ENCODE measurements around the gene LYZL6.
"Not testable (repeated sequence)": the region's sequence is repeated elsewhere in the genome, so short reads cannot be mapped to it uniquely, and the experiment has no call there.

The LYZL6 gene

DNA sequence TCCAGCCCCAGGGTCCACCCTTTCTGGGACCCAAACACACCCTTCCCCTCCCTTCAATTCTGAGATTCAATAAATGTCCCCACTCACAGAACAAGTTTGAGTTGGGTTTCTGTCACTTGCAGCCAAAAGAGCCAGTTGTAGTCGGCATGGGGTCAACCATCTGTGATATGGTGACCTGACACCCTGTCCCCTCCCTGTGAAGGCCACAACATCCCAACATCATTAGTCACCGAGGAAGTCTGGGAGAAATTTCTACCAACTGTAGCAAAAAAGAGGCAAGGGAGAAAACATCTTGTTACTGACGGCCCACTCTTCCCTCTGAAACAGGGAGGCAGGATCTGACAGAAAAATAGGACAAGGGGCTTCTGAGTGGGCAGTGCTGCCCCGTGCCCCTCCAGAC is 638 bp upstream of the LYZL6 start:
- no peak for DNase-seq

DNA sequence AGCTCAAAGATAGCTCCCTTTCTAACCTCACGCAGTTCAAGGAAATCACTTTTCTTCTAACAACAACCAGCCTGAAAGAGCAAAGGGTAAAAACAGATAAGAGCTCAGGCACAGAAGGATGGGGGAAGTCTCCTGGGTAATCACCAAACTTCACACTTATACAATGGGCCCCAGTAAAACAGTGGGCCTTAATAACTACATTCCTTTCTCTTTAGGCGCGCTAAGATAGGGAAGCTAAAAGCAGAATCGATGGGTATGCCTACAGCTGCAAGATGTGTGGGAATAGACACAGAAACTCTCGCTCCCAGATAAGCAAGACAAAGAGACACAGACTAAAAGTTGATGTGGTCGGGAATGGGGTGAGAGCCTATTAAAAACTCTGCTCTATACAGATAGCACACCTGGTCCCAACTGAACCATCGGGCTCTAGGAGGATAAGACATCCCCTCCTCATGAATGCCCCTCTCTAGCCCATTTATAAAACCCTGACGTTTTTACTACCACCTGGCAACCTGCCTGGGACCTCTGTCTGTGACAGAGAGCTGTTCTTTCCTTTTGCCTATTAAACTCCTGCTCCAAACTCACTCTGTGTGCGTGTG is 826 bp downstream of the LYZL6 start:
- no peak for DNase-seq

DNA sequence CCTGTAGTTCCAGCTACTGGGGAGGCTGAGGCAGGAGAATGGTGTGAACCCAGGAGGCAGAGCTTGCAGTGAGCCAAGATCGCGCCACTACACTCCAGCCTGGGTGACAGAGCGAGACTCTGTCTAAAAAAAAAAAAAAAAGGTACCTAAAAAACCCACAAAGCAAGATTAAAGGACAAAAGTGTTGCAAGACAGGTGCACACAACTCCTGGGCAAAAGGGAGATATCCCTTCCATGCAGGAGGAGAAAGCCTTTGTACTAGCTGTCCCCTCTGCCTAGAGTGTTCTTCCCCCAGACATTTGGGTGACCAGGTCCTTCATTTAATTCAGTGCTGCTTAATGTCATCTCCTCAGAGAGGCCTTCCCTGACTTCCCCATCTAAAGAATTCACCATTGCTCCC is 5.0 kb downstream of the LYZL6 start:
- not testable (repeated sequence) for DNase-seq

DNA sequence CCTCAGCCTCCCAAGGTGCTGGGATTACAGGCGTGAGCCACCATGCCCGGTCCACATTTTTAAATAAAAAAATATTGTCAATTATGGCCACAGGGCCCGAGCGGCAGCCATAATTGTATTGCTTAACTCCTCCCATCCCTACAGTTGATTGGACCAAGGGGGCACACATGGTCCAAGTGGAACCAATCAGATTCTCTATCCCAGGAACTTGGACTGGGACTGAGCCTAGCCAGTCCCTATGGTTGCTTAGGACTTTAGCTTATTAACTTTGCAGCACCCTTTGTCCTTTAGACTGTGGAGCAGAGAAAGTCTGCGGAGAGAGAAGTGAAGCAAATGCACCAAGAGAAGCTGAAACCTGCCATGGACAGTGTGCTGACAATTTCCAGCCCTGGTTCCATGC is 7.5 kb downstream of the LYZL6 start:
- DNase-seq, result no peak

DNA sequence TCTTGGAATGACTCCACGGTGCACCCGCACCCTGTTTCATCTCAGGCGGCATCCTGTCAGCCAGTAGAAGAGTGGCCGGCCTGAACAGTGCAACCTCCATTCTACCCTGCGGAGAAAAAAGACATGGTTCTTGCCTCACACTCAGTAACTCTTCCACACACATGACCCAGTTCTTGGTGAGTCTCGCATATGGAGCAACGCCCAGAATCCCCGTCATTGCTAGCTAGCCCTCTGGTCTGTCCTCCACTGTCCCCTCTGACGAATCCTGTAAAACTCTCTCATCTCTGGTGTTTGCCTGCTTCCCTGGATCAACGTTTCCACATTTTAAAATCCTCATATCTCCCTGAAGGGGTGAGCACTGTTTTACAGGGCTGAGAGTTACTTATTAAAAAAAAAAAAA is 8.8 kb downstream of the LYZL6 start:
- DNase-seq, result no peak

DNA sequence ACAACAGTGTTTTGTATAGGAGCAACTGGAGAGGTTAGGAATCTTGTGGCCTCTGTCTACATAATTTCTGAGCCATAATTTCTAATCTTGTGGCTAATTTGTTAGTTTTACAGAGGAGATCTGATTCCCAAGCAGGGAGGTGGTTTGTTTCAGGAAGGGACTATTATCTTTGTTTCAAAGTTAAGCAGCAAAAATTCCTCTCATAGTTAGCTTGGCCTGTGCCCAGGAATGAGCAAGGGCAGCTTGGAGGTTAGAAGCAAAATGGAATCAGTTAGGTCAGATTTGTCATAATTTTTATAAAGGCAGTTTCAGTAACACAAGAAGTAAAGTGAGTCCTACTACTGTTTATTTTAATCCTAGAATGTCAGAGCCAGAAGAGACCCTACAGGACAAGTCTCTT is 10.9 kb downstream of the LYZL6 start:
- DNase-seq, result no peak

DNA sequence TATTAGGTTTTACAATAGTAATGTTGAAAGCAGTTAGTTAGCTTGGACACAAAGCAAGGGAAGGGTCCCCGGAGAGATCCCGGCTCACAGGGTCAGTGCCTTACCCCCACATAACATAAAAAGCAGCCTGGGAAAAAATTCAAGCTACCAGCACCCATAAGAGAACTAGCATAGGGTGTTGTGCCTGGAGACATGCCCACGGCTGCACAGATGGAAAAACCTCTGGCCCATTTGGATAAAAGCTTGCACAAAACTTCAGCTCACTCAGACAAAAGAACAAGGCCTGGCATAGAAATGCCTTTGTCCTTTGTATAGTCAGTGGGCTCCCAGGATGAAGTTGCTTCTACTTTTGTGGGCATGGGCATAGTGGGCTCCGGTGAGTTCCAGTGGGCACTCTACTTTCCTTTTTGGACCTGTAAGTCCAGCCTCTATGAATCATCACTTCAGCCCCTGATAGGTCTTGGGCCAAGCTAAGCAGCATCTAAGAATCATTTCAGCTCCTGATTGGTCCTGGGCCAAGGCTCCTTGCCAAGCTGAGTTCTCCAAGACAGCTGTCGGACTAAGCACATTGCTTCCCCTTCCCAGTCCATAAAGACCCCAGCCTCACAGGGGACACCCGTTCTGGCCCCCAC is 11.6 kb downstream of the LYZL6 start:
- DNase-seq, result no peak

DNA sequence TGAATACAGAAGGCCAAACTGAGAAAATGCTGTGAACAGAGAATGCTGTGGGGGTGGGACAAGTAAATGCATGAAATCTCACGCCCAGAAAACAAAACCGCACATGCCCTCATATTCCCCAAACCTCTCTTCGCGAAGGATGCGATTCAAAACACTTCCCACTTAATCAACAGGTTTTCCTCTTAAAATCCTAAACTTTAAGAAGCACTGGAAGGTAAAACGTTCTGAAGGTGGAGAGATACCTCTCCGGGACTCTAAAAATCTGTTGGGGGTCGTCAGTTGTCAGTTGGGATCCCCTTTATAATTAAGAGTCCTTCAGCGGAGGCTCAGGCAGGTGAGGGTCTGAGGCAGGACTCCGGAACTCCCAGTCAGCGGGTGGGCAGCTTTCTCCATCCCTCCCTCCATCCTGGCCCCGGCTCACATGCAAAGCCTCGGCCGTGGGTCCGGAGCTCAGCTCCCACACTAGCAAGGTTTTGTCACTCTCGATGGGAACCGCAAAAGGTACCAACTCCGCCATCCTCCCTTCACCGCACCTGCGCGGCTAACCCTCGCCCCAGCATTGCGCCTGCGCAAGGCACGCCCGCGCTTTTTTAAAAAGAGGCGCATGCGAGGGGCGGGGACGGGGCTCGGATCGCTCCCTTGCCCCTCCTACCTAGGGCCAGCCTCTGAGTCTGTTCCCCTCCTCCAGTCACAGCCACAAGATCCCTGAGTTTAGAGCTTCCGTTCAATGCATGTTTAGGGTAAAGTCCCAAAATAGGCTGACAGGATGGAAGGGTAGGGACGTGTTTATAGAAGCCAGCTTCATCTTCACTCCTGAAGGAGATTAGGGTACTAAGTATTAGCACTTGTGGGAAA is 13.1 kb downstream of the LYZL6 start, which contains the start of gene RDM1:
TSS of gene RDM1 (minus strand) at position 563 of the 855 bp plus-strand sequence. CDS start at position 517, 46 bp downstream.
- DNase-seq, result peak; percentile 45

DNA sequence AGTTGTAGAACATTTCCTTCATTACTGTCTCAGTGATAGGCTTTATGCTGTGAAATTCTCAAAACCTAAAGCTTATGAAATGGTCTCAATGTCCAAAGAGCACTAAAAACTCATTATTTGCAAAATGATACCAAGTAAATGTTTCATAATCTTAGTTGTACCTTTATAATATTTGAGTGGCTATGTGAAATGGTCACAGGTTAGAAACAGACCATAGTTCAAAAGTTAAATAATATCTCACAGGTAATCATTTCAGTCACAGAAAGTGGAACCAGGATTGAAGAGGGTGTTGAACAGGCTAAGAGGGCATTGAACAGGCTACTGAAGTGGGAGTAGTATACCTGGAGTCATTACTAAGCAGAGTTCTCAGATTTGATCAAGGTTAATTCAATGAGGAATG is 15.8 kb downstream of the LYZL6 start:
- DNase-seq, result no peak

DNA sequence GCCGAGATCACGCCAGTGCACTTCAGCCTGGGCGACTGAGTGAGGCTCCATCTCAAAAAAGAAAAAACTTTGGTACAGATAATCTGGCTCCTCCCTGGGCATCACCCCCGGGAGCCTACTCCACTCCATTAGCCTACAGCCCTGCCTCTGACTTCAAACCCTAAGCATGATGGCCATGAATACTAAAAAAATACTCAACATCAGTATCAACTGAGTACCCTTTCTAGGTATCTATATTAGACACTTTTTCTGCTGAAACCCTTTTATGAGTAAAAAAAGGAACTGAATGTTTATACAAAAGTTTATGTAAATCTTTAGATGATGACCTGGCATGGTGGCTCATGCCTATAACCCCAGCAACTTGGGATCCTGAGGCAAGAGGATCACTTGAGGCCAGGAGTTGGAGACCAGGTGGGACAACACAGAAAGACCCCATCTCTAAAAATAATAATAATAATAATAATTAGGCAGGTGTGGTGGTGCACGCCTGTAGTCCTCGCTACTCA is 19.9 kb downstream of the LYZL6 start:
- no peak for DNase-seq

DNA sequence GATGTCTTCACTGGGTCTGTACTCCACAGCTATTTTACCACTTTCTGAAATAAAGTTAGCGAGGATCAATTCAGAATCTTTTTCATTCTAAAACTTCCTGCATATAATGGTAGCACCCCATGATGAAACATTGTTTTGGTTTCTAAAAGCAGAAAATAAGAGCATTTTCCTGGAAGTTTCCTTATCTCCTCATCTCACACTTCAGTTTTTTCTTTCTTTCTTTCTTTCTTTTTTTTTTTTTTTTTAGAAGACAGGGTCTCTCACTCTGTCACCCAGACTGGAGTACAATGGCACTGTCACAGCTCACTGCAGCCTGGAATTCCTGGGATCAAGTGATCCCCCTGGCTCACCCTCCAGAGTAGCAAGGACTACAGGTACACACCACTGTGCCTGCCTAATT is 23.3 kb downstream of the LYZL6 start:
- no peak for DNase-seq

DNA sequence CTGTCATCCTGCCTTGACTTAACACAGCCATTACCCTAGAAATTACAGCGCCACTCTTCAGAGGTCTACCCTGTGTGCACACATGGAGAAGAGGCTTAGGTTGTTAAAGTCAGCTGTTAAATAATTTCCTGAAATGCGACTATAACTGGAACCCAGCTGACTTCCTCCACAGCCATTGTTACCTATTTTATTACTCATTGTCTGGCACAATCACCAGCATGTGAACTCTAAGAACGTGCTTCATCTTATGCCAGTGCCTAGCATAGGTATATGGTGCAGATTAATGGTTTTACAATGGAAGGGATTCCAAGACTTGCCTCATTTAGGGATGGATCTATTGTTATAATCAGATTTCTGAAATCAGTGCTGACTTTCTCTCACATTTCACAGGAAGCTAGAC is 24.8 kb downstream of the LYZL6 start:
- DNase-seq, result no peak

DNA sequence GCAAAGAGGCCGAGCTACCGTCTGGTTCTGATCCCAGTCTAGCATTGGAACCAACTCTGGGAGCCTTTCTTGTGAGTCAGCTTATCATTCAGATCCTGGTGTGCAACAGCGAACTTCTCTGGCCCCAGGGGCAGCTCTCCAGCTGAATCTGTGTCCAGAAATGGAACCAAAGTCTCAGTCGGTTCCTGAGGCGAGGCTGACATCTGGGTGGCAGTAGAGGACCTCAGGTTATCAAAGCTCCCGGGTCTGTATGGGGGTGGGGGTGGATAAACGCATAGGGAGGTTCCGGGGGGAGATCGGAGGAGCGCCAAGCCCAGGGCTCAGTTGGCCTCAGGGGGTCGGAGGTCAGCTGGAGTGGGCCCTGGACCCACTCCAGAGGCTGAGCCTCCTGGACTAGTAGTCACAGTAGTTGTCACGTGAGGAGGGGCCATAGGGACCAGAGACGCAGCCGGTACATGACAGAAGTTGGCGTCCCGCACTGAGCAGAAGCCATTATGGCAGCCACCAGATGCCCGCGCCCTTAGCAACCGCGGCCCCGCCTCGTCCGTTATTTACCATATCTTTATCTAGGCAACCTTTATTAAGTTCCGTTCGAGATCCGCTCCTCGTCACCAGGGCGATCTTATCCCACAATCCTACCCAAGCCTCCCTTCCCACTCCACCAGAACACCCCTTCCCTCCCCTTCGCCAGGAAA is 25.8 kb downstream of the LYZL6 start:
- no peak for DNase-seq

DNA sequence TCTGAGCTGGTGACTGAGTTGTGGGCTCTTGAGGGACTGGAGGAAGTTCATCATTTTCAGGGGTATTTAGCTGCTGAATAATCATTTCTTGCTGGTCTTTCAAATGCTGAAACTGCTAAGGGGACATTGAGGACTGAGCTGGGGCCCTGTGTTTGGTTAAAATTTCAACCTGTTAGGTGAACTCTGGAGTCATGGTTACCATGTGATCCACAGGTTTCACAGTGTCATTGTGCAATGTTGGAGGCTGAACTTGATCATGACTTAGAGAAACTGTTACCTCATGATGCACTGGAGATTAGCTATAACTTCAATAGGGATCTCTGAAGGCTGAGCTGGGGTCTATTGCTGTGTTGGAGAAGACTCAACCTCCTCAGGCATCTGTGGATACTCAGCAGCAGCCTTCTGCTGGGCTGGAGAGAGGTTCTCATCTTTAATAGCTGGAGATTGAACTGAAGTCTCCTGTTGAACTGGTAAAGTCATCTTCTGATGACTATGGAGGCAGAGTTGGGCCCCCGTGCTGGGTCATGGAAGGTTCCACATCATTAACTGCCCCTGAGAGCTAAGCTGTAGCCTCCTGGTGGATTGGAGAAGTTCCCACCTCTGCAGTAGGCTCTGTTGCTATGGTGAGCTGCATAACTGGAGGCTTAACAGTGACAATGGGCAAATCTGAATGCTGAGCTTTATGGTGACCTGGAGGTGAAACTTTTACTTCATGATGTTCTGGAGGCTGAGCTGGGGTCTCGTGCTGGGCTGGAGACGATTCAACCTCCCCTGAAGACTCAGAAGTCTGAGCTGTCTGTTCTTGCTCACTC is 28.2 kb downstream of the LYZL6 start:
- DNase-seq, result no peak

DNA sequence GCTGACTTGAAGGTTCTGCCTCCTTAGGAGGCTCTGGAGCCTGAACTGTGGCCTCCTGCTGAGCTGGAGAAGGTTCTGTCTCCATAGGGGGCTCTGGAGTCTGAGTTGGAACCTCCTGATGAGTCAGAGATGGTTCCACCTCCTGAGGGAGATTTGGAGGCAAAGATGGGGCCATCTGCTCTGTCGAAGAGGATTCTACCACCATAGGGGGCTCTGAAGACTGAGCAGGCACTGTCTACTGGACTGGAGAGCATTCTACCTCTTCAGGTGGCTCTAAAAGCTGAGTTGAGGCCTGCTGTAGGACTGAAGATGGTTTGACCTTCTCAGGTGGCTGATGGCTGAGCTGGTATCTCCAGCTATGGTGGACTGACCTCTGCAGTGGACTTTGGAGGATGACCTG is 29.2 kb downstream of the LYZL6 start:
- no peak for DNase-seq

DNA sequence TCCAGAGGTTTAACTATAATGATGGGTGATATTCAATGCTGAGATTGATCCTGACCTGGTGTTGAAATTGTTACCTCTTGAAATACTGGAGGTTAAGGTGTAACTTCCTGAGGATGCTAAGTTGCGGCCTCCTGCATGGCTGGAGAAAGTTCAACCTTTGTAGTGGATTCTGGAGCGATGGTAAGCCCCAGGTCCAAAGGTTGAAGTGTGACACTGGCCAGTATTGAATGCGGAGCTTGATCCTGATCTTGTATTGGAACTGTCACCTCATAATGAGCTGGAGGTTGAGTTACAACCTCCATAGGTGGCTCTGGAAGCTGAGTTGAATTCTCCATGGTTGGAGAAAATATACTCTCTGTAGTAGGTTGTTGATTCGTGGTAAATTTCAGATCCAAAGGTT is 29.9 kb downstream of the LYZL6 start:
- DNase-seq, result no peak

DNA sequence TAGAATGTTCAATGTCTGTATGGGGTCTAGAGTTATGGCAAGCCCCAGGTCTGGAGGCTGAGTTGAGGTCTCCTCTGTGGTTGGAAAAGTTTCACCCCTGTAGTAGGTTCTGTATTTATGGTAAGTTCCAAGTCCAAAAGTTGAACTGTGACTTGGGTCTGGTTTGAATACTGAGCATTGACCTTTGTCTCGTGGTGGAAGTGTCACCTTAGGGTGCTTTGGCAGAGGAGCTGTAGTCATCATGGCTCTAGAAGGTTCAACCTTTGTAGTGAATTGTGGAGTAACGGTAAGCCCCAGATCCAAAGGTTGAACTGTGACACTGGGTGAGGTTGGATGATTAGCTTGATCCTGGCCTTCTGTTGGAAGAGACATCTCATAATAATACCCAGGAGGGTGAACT is 30.6 kb downstream of the LYZL6 start:
- no peak for DNase-seq

DNA sequence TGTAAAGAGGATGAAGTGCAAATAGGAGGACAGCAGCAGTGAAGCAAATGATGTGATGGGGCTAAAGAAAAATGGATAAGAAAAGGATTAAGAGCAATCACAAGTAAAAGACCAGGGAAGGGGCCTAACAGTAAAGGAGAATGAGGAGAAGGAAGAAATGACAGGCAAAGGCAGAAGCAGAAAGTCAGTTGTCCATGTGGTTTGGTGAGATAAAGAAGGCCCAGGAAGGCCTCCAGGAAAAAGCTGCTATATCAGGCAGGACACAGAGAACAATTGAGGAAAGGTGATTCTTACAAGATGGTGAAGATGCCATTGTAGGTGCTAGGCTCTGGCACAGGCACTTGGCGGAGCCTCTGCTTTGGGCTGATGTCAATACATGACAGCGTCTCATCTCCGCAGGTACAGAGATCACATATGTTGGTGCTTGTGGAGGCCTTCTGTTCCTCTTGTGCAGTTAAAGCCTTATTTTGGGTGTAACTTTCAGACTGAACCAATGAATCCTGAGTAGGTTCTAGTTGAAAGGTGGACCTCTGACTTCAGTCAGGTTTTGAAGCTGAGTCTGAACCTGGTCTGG is 31.1 kb downstream of the LYZL6 start:
- DNase-seq, result no peak

DNA sequence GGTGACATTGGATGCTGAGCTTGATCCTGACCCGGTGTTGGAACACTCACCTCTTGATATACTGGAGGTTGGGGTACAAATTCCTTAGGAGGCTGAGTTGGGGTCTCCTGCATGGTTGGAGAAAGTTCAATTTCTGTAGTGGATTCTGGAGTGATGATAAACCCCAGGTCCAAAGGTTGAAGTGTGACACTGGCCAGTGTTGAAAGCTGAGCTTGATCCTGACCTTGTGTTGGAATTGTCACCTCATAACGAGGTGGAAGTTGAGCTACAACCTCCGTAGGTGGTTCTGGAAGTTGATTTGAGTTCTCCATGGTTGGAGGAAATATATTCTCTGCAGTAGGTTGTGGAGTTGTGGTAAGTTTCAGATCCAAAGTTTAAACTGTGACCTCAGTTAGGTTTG is 34.1 kb downstream of the LYZL6 start:
- DNase-seq, result no peak

DNA sequence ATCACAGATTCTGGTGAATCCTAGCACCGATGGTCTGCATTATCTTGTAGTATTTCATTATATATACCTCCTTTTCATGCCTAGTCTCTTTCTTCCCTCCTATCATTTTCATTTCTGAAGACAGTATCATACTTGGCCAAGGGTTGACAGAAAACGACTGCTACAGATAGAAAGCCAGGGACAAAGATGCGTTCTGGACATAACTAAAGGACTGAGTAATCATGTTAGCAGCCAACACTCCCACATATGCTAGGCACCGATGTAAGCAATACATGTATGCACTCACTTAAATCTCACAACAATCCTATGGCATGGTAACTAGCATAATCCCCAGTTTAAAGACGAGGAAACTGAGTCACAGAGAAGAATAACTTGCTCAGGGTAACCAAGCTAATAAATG is 35.8 kb downstream of the LYZL6 start:
- DNase-seq, result no peak

DNA sequence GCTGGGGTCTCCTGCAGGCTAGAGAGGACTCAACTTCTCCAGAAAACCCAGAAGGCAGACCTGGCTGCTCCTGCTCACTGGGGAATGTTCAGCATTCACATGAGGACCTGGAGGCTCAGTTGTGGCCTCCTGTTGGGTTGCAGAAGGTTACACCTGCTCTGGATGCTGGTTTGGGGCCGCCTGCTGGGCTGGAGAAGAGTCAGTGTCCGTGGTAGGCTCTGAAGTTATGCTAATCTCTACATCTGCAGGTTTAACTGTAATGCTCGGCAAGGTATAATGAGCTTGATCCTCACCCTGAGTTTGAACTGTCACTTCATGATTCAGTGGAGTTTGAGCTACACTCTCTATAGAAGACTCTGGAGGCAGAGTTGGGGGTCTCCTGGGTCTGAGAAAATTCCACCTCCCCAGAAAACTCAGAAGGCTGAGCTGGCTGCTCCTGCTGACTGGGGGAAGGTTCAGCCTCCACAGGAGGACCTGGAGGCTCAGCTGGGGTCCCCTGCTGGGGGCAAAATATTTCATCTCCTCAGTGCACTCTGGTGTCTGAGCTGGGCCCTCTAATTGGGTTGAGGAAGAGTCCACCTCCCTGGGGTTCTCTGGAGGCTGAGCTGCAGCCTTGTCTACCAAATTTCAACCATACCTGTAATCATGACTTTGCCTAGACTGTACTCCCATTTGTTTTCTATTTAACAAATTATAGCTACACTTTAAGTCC is 36.4 kb downstream of the LYZL6 start:
- DNase-seq, result no peak

All from HCEC 1CT (cell line).